Amniotic epithelial cell (primary cell): Measurements from ENCODE around the gene EIF5A.
A peak's percentile ranks its signal among the peaks of the same experiment; 100 is the strongest.
"Not testable (repeated sequence)": the region's sequence is repeated elsewhere in the genome, so short reads cannot be mapped to it uniquely, and the experiment has no call there.

Experiments
- DNase-seq: peaks from one replicate; pipeline ENCODE4 v3.0.0-alpha.2; 2010; ENCODE audit warnings: low read depth

The EIF5A gene

DNA sequence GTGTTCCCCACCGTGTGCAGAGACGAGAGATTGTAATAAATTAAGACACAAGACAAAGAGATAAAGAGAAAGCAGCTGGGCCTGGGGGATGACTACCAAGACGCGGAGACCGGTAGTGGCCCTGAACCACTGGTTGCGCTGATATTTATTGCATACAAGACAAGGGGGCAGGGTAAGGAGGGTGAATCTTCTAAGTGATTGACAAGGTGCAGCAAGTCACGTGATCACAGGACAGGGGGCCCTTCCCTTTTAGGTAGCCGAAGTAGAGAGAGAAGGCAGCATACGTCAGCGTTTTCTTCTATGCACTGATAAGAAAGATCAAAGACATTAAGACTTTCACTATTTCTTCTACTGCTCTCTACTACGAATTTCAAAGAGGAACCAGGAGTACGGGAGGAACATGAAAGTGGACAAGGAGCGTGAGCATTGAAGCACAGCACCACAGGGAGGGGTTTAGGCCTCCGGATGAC is 25.2 kb downstream of the EIF5A start:
- DNase-seq, result peak; percentile 42

DNA sequence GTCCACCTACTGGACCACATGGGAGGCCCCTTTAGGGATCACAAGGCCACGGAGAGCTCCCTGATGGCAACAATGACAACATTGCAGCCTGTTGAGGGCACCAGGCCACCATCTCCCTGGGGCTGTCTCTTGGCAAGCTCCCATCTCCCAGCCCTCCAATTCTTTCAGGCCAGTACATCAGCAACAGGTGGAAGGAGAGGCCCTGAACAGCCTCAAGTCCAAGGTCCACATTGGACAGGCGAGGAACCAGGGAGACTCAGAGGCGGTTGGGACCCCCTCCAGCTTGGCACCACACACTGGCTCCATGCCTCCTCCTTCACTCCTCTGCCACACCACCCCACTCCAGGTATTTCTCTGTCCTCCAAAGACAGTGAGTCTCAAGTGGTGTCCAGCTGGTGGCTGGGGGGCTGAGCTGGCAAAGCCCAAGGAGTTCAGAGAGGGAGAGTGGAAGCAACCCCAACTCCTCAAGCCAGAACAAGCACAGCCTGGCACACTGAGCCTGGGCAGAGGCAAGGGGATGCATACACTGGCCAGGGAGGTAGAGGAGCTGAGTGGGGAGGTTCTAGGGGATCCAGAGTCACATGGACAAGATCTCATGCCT is 27.6 kb downstream of the EIF5A start:
- no peak for DNase-seq

DNA sequence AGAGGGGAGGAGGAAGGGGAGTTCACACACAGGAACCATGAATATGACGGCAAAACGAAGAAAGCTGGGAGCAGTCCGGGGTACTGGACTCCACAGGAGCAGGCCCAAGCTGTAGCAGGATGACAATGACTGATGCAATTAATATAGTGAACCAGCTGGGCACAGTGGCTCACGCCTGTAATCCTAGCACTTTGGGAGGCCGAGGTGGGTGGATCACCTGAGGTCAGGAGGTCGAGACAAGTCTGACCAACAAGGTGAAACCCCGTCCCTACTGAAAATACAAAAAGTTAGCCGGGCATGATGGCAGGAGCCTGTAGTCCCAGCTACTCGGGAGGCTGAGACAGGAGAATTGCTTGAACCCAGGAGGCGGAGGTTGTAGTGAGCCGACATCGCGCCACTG is 28.3 kb downstream of the EIF5A start:
- not testable (repeated sequence) for DNase-seq

DNA sequence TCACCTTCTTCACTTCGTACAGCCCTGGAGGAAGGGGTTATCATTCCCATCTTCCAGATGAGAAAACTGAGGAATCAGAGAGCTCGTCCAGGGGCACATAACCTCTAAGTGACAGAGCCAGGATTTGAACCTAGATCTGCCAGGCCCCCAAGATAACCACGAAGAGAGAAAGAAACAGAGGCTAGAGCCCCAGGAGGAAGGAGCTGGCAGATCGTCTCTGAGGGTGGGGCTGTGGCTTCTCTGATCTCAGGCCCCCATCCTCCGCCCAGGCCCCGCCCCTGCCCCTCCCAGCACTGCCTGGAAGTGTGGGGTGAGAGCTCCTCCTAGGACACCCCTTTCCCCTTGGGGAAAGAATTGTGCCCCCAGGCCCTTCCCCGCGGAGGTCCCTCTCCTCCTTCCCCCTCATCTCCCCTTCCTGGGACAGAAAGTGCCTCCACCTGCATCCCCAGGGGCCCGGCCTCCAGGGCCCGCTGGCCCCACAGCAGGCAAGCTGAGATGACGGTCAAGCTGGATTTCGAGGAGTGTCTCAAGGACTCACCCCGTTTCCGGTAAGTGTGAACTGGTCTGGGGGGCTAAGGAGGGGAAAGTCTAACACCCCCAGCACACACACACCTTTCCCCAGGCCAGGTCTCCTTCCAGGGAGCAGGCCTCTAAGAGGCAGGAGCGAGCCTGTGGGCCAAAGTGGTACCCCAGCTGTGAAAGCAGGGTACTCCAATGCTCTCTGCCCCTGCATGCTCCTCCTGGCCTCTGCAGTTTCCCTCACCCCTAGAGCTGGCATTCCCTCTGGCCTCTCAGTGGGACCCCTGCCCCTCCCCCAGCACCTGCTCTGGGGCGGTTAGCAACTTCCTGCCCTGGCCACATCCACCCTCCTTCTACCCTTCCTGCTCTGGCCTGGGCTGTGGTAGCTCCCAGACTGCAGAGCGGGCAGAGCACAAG is 29.1 kb downstream of the EIF5A start, which contains the start of gene ACAP1:
Gene ACAP1 (plus strand): TSS at position 290 of the 936 bp plus-strand sequence. CDS start 206 bp downstream, at position 496.
- DNase-seq, result no peak

DNA sequence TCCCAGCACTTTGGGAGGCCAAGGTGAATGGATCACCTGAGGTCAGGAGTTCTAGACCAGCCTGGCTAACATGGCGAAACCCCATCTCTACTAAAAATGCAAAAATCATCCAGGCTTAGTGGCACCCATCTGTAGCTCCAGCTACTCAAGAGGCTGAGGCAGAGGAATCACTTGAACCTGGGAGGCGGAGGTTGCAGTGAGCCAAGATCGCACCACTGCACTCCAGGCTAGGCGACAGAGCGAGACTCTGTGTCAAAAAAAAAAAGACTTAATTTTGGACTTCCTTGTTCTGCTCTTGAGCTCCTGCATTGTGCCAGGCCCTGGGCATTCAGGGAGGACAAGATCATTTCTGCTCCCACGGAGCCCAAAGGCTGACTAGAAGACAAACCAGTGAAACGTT is 30.2 kb downstream of the EIF5A start:
- DNase-seq, result not testable (repeated sequence)

DNA sequence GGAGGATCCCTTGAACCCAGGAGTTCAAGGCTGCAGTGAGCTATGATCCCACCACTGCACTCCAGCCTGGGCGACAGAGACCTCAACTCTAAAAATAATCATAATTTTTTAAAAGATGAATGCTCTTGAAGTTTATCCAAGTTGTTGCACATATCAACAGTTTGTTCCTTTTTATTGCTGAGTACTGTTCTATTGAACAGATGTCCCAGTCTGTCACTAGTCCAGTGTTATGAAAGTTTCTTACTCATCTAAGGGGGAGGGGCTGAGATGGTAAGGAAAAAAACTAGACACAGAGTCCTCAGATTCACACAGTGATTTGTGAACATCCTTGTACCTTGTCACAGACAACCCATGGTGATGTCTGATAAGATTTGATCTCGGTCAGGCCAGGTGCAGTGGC is 32.8 kb downstream of the EIF5A start:
- DNase-seq, result no peak

DNA sequence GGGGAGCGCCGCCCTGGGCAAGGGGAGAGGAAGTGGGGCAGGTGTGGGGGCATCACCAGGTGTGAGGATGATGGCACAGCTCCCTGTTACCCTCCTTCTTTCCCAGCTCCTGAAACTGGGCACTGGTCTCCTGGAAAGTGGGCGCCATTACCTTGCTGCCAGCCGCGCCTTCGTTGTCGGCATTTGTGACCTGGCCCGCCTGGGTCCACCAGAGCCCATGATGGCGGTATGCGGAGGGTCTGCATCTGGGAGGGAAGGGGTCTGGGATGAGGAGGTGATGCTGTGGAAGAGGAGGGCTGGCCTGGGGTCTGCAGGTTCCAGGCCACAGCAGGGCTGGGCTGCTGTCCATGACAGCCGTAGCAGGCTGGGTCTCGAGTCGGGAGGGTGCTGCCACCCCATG is 34.4 kb downstream of the EIF5A start:
- no peak for DNase-seq

DNA sequence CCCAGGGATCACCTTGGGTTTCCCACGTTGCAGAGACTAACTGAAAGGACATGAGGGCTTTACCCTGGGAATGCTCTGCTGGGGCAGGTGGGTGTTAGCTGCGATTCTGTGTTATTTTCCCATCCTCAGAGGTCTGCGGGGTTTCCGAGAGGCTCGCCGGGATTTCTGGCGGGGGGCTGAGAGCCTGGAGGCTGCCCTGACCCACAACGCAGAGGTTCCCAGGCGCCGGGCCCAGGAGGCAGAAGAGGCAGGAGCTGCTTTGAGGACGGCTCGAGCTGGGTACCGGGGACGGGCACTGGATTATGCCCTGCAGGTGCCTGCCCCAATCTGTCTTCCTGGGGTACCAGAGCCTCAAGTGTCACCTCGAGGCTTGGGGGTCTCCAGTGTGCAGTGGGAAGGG is 35.8 kb downstream of the EIF5A start:
- no peak for DNase-seq

DNA sequence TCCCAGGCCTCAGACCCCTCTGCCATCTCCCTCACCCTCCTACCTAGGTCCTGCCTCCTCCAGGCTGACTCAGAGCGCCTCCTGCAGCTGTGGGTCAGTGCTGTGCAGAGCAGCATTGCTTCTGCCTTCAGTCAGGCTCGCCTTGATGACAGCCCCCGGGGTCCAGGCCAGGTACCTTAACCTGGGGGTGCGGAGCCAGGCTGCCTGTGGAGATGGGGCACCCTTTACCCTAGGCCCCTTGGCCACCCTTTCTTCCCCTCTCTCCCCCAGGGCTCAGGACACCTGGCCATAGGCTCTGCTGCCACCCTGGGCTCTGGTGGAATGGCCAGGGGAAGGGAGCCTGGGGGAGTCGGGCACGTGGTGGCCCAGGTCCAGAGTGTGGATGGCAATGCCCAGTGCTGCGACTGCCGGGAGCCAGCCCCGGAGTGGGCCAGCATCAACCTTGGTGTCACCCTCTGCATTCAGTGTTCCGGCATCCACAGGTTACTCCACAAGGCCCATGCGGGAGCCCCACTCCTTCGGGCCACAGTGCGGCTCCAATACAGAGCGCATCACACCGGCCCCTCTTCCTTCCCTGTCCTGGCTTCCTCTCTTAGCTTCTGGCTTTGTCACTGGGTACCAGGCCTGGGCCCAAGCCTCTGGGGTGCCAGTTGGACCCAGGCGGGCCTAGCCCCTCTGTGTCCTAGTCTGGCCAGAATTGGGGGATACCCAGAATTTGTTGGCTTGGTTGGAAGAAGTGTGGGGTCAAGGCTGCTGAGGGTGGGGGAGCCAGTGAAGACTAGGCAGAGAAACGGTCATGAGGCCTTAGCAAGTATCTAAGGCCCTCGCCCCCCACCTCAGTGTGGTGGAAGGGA is 39.6 kb downstream of the EIF5A start:
- no peak for DNase-seq

DNA sequence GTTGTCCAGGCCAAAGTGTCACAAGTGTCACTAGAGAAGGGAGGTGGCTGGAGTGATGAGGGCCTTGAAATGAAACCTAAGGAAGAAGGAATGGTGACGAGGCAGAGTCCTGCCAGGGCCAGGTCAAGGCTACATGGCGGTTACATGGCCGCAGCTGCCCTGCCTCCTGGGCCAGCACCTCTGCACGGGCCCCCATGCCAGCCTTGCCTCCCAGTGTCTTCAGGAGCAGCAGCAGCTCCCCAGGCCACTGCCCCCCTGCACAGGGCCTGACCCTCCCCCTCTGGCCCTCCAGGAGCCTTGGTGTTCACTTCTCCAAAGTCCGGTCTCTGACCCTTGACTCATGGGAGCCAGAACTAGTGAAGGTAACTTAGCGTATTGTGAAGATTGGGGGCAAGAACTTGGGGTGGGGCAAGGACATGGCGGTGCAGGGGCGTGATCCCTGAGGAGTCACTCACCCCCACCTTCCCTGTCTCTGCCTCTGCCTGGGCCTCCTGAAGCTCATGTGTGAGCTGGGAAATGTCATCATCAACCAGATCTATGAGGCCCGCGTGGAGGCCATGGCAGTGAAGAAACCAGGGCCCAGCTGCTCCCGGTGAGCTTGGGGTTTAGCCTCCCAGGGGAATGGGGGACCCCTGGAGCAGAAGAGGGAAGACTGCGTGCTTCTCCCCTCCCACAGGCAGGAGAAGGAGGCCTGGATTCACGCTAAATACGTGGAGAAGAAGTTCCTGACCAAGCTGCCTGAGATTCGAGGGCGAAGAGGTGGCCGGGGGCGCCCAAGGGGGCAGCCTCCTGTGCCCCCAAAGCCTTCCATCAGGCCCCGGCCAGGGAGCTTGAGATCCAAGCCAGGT is 40.4 kb downstream of the EIF5A start:
- DNase-seq, result peak; percentile 62

DNA sequence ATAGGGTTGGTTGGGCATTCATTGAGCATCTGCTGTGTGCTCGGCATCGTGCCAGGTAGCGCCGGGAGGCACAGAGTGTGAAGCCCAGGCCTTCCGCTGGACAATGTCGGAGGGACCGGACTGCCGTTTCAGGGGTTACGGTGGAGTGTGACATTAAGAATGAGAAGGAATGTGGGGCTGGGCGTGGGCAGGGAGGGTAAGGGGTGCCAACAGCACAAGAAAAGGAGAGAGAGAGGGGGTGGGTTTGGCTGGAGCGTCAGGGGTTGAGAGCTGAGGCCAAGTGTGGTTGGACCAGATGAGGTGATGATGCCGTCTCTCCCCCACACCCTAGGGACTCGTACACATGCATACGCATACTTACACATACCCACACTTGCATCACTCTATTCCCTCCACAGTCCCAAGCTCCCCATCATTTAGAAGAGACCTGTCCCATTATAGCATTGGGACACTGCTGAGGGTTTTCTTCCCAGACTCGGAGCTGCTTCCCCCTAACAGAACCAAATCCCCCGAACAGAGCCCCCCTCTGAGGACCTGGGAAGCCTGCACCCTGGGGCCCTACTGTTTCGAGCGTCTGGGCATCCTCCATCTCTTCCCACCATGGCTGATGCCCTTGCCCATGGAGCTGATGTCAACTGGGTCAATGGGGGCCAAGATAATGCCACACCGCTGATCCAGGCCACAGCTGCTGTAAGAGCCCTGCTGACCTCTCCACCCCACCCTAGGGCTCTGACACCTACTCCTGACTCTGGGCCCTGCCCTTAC is 41.2 kb downstream of the EIF5A start:
- peak; percentile 57 for DNase-seq

DNA sequence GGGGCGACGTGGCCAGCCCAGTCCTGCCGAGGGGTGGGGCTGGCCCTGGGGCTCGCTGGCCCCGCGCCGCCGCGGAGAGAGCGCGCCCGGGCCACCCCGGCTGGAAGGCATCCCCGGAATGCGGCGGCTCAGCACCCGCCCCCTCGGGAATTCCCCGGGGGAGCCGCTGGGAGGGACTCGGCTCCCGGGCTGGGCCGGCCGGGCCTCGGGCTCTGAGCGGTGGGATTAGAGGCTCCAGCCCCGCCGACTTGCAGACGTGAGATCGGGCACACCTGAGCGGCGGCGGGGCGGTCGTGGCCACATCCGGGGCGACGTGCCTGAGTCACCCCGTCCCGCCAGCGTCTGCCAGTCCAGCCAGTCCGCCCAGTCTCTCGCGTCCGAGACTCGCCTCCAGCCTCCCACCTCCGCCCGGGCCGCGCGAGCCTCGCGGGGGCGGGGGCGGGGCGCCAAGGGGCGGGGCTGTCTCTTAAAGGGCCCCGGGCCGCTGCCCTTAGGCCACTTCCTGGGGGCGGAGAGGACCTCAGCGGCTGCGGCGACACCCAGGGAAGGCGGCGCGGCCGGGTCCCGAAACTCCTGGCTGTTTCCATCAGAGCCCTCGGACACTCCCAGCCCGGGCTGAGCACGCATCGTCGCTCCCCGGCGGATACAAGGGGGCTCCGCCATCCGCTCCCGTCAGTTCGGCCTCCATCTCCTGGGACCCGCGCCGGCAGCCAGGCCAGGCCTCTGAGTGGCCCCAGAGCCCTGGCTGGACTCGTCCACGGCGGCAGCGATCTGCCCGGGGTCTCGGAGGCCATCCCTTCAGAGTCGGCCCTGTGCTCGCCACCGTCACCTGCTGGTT is 44.5 kb downstream of the EIF5A start, which contains the start of gene KCTD11:
Gene KCTD11 (plus strand): TSS at position 498 of the 838 bp plus-strand sequence.
- peak; percentile 79 for DNase-seq

DNA sequence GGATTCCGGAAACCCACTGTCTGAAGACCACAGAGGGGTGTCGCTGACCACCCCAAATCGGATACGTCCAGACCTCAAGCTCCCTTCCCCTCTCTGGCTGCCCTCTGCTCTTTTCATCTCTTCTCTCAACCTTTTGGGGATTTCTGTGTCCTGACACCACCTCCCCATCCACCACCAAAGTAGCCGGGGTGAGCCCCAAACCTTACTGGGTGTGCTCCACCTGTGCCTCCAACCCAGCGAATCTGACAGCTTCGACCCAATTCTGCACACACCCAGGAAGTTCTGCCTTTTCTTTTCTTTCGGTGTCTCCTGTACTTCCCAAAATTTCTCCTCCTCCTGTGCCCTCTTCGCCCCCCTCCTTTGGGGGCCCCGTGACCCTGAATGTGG is 45.1 kb downstream of the EIF5A start:
- DNase-seq, result no peak

DNA sequence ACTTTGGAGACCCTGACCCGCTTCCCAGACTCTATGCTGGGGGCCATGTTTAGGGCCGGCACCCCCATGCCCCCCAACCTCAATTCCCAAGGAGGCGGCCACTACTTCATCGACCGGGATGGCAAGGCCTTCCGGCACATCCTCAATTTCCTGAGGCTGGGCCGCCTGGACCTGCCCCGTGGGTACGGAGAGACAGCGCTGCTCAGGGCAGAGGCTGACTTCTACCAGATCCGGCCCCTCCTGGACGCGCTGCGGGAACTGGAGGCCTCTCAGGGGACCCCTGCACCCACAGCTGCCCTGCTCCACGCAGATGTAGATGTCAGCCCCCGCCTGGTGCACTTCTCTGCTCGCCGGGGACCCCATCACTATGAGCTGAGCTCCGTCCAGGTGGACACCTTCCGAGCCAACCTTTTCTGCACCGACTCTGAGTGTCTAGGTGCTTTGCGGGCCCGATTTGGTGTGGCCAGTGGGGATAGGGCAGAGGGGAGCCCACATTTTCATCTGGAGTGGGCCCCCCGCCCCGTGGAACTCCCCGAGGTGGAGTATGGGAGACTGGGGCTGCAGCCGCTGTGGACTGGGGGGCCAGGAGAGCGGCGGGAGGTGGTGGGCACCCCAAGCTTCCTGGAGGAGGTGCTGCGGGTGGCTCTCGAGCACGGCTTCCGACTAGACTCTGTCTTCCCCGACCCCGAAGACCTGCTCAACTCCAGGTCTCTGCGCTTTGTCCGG is 45.6 kb downstream of the EIF5A start:
- no peak for DNase-seq

DNA sequence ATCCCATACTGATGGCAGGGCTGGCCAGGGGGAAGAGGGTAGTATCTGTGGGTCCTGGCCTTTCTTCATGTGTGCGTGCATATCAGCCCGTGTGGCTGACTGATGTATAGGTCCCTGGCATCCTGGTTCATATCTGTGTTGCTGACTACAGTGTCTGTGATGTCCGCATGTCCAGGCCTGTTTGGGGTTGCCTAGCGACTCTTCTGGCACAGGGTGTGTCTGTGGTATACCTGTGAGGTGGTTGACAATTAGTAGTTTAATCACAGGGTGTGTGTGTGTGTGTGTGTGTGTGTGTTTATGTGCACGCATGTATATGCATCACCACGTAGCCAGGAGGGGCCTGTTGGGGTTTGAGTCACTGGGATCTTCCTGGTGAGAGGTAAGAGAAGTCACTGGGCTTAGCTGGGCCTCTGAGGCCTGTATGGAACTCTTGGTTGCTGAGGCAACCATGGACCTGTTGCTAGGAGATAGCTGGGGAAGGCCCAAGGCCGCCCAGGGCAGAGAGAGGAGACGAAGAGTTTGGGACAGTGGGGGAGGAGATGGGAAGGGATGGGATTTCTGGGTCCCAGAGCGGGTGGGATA is 46.9 kb downstream of the EIF5A start:
- peak; percentile 81 for DNase-seq

DNA sequence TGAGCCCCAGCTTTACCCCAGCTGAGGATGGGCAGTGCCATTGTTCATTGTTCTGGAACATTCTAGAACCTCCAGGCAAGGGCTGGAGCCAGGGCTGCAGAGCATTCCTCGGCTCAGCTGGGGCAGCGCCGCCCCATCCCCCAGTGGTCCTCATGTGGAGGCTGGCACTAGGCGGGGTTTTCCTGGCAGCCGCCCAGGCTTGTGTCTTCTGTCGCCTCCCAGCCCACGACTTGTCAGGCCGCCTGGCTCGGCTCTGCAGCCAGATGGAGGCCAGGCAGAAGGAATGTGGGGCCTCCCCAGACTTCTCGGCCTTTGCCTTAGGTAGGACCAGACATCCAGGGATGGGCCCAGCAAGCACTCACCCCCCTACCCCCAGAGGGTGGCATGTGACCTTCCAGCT is 47.6 kb downstream of the EIF5A start, which contains the start of gene TMEM95:
Gene TMEM95 (plus strand): TSS at position 104 of the 400 bp plus-strand sequence. CDS start 49 bp downstream, at position 153.
- DNase-seq, result no peak

DNA sequence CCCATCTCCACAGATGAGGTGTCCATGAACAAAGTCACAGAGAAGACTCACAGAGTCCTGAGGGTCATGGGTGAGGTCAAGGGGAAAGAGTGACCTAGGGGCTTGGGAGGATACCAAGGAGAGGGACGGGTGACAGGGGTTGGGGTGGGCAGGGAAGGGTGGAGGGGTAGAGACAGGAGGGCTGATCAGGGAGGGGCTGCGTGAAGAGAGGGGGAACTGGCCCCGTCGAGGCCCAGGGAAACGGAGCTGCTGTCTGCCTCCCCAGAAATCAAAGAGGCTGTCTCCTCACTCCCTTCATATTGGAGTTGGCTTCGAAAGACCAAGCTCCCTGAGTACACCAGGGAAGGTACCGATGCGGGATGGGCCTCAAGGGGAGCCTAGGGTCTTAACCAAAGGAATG is 48.1 kb downstream of the EIF5A start:
- no peak for DNase-seq

DNA sequence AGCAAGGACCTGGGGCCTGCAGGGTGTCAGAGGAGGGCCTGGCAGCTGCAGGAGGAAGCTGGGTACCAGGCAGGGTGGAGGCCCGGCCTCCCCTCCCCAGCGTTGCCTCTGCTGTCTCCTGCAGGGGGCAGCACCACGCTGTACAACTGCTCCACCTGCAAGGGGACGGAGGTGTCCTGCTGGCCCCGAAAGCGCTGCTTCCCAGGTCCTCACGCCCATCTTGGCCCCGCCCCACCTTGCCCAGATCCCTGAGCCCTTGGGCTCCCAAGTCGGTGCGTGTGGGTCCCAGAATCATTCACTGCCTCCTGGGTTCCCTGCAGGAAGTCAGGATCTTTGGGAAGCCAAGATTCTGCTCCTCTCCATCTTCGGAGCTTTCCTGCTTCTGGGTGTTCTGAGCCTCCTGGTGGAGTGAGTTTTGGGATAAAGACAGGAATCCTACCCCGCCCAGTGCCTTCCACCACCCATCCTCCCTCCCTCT is 48.7 kb downstream of the EIF5A start:
- DNase-seq, result peak; percentile 57
